Natural killer cell (primary cell): Measurements from ENCODE around the gene FHL1. TPM values are rescaled to one million over a fixed set of nuclear protein-coding genes. Genes with fewer than 3 reads are reported as not detected.

Source experiments
- ATAC-seq, 3 donors: fragments of 150-1000 bp in 2 of 3; fragments of 200-7000 bp in 1 of 3; cut with Tn5 transposase; 1 replicate in 1 of 3; 2 replicates in 2 of 3; pipeline ENCODE4 v1.10.0; 2021; ENCODE audit warnings: mild to moderate bottlenecking in 2 of 3, moderate library complexity in 2 of 3
- DNase-seq, 2 donors: peaks; one replicate each; pipeline versions ENCODE4 v3.0.0 to v3.0.0-alpha.2; 2013 to 2021; ENCODE audit warnings: mixed read lengths in 1 of 2
- H3K27ac ChIP-seq: one replicate; pipeline ENCODE4 v1.5.1; 2013; ENCODE audit warnings: mild to moderate bottlenecking, low read length
- H3K27me3 ChIP-seq: one replicate; pipeline ENCODE4 v1.6.1; 2013; ENCODE audit warnings: low read length; ENCODE audit not compliant: control insufficient read depth, insufficient read depth
- H3K36me3 ChIP-seq: one replicate; pipeline ENCODE4 v1.6.1; 2013; ENCODE audit warnings: low read length; ENCODE audit not compliant: control insufficient read depth, insufficient read depth
- H3K4me1 ChIP-seq: one replicate; pipeline ENCODE4 v1.6.1; 2013; ENCODE audit warnings: low read length; ENCODE audit not compliant: control insufficient read depth, insufficient read depth
- H3K4me3 ChIP-seq: one replicate; pipeline ENCODE4 v1.5.1; 2013; ENCODE audit warnings: low read length
- H3K9me3 ChIP-seq: one replicate; pipeline ENCODE4 v1.6.1; 2013; ENCODE audit warnings: low read length; ENCODE audit not compliant: control insufficient read depth, insufficient read depth
- H3K27ac Mint-ChIP-seq, 2 donors: one replicate each; pipeline ENCODE4 v1.8.0; 2022; ENCODE audit warnings: mild to moderate bottlenecking in 2 of 2, mixed read lengths in 2 of 2, moderate library complexity in 1 of 2
- H3K27me3 Mint-ChIP-seq, 2 donors: one replicate each; pipeline ENCODE4 v1.8.0; 2022; ENCODE audit warnings: low read depth in 2 of 2, mixed read lengths in 2 of 2
- H3K36me3 Mint-ChIP-seq: one replicate; pipeline ENCODE4 v1.8.0; 2022; ENCODE audit warnings: mixed read lengths
- H3K4me1 Mint-ChIP-seq, 2 donors: one replicate each; pipeline ENCODE4 v1.8.0; 2022; ENCODE audit warnings: mixed read lengths in 2 of 2
- H3K4me3 Mint-ChIP-seq: one replicate; pipeline ENCODE4 v1.8.0; 2022; ENCODE audit warnings: mild to moderate bottlenecking, moderate library complexity, mixed read lengths
- H3K9me3 Mint-ChIP-seq, 2 donors: one replicate each; pipeline ENCODE4 v1.8.0; 2022; ENCODE audit warnings: mixed read lengths in 2 of 2
- CTCF ChIP-seq: fragments of 200-600 bp; IDR thresholded peaks from one replicate; pipeline ENCODE4 v1.8.0; 2022; ENCODE audit warnings: antibody characterized with exemption
- WGBS: methylation state at CpG from one replicate; pipeline ENCODE4 v1.1.7; 2013; ENCODE audit warnings: missing lambda C conversion rate; ENCODE audit not compliant: insufficient coverage; 5-methylcytosine and 5-hydroxymethylcytosine counted together
- intact Hi-C: fragments of 100-400 bp; cut with micrococcal nuclease; formaldehyde crosslinking; loops from one replicate; pipeline ENCODE4 v1.14.2; 2022
- total RNA-seq, 4 donors: library from RNA; stranded (reverse); fragments of 120-200 nt in 1 of 4; gene quantifications; one replicate each; pipeline versions ENCODE4 v1.2.3 to v1.2.4, GENCODE V29; 2013 to 2022

The FHL1 gene
- total RNA-seq, 3 donors from 2014 or later (not counting 1 experiment from before 2014, with no cell fraction given): 3.2 to 5.7 (median 3.7) TPM

GRCh38 chrX:136115126-136115903, 32.0 kb upstream of the FHL1 start:
- Mint-ChIP-seq H3K27ac (no peak overlapping the region), H3K36me3 (no peaks in the 10 kb centered on the region), H3K4me3 (no peak overlapping the region), H3K4me1 (no peaks in the 10 kb centered on the region), H3K9me3 (no peaks in the 10 kb centered on the region), H3K27me3 (peaks cover 3% of the 10 kb centered on the region in 2 donors)
- no peak for TF ChIP-seq CTCF
- H3K4me1 ChIP-seq: no peaks in the 10 kb centered on the region
- H3K36me3 ChIP-seq: no peaks in the 10 kb centered on the region
- H3K9me3 ChIP-seq: no peaks in the 10 kb centered on the region
- no peak overlapping the region for H3K4me3 ChIP-seq
- ATAC-seq: no peak
- intact Hi-C loops: no loop called here
- no peaks in the 10 kb centered on the region for H3K27me3 ChIP-seq
- 27% methylated on average over 2 of the region's 5 CpGs for WGBS
- no peak overlapping the region for H3K27ac ChIP-seq
- no peak for DNase-seq

GRCh38 chrX:136115904-136116297, 31.4 kb upstream of the FHL1 start:
- Mint-ChIP-seq H3K9me3 (no peaks in the 10 kb centered on the region), H3K36me3 (no peaks in the 10 kb centered on the region), H3K27me3 (peaks cover 0 to 3% of the 10 kb centered on the region in 2 donors), H3K4me3 (no peak overlapping the region), H3K27ac (no peak overlapping the region), H3K4me1 (no peaks in the 10 kb centered on the region)
- WGBS: 36% methylated on average over 3 of the region's 3 CpGs
- no peaks in the 10 kb centered on the region for H3K9me3 ChIP-seq
- no peak for TF ChIP-seq CTCF
- ATAC-seq (no peak), DNase-seq (no peak)
- H3K27me3 ChIP-seq: no peaks in the 10 kb centered on the region
- no peaks in the 10 kb centered on the region for H3K4me1 ChIP-seq
- no peak overlapping the region for H3K4me3 ChIP-seq
- H3K36me3 ChIP-seq: no peaks in the 10 kb centered on the region
- H3K27ac ChIP-seq: no peak overlapping the region
- intact Hi-C loops: no loop called here

GRCh38 chrX:136121788-136122187, 25.5 kb upstream of the FHL1 start:
- no peaks in the 10 kb centered on the region for H3K9me3 Mint-ChIP-seq
- no peak overlapping the region for H3K27ac Mint-ChIP-seq
- H3K36me3 Mint-ChIP-seq: no peaks in the 10 kb centered on the region
- Histone ChIP-seq H3K4me3 (no peak overlapping the region), H3K36me3 (no peaks in the 10 kb centered on the region), H3K27me3 (no peaks in the 10 kb centered on the region), H3K4me1 (no peaks in the 10 kb centered on the region), H3K27ac (no peak overlapping the region), H3K9me3 (no peaks in the 10 kb centered on the region)
- peaks cover 3 to 5% of the 10 kb centered on the region in 2 donors for H3K27me3 Mint-ChIP-seq
- ATAC-seq (no peak), DNase-seq (no peak)
- intact Hi-C loops: no loop called here
- 83% methylated on average over 1 of the region's 1 CpG for WGBS
- H3K4me3 Mint-ChIP-seq: no peak overlapping the region
- no peak for TF ChIP-seq CTCF
- H3K4me1 Mint-ChIP-seq: no peaks in the 10 kb centered on the region

- Mint-ChIP-seq H3K4me1 (no peaks in the 10 kb centered on the region), H3K4me3 (no peak overlapping the region), H3K9me3 (no peaks in the 10 kb centered on the region), H3K27ac (no peak overlapping the region), H3K27me3 (peaks cover 3 to 5% of the 10 kb centered on the region in 2 donors), H3K36me3 (no peaks in the 10 kb centered on the region)
- no peaks in the 10 kb centered on the region for H3K27me3 ChIP-seq
- no peak for DNase-seq
- H3K4me3 ChIP-seq: no peak overlapping the region
- no peaks in the 10 kb centered on the region for H3K9me3 ChIP-seq
- TF ChIP-seq CTCF: no peak
- no peak for ATAC-seq
- intact Hi-C loops: no loop called here
- no peak overlapping the region for H3K27ac ChIP-seq
- no peaks in the 10 kb centered on the region for H3K36me3 ChIP-seq
- 80% methylated on average over 1 of the region's 2 CpGs for WGBS
- no peaks in the 10 kb centered on the region for H3K4me1 ChIP-seq
These were observed 25.1 kb upstream of the FHL1 start for GRCh38 chrX:136122207-136122606.
